ENCODE results near the gene XDH. TPM values are rescaled to one million over a fixed set of nuclear protein-coding genes. Genes with fewer than 3 reads are reported as not detected.
A peak's percentile ranks its signal among the peaks of the same experiment; 100 is the strongest.

Gene XDH
- total RNA-seq, 1 experiment from 2014 or later, result 47.5 TPM

DNA sequence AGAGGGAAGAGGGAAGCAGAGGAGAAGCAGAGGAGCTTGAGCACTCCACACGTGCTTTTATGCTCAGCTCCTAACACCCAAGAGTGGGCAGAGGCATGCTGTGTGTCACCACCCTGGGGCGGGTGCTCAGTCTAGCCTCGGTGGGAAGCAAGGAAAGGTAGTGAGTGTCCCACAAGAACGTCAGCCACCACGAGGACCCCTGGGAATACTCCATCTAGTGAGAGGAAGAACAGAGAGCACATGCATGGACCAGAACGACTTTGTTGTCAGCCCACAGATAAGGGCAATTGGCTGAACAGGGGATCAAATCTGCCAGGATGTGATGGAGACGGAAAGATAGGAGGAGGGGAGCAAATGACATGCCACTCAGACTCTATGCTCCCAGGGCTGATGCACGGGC lies 83.4 kb downstream of the XDH start:
- Mint-ChIP-seq H3K4me1 (ENCODE audit: insufficient read depth, unreplicated experiment) (peaks cover 20% of the 10 kb centered on the region), H3K9me3 (ENCODE audit: unreplicated experiment) (no peaks in the 10 kb centered on the region), H3K36me3 (ENCODE audit: insufficient read depth, unreplicated experiment) (no peaks in the 10 kb centered on the region), H3K27me3 (ENCODE audit: insufficient read depth, unreplicated experiment) (no peaks in the 10 kb centered on the region), H3K27ac (ENCODE audit: low read depth, unreplicated experiment) (no peak overlapping the region), H3K4me3 (ENCODE audit: unreplicated experiment) (no peak overlapping the region)
- TF ChIP-seq, protein P1, sequence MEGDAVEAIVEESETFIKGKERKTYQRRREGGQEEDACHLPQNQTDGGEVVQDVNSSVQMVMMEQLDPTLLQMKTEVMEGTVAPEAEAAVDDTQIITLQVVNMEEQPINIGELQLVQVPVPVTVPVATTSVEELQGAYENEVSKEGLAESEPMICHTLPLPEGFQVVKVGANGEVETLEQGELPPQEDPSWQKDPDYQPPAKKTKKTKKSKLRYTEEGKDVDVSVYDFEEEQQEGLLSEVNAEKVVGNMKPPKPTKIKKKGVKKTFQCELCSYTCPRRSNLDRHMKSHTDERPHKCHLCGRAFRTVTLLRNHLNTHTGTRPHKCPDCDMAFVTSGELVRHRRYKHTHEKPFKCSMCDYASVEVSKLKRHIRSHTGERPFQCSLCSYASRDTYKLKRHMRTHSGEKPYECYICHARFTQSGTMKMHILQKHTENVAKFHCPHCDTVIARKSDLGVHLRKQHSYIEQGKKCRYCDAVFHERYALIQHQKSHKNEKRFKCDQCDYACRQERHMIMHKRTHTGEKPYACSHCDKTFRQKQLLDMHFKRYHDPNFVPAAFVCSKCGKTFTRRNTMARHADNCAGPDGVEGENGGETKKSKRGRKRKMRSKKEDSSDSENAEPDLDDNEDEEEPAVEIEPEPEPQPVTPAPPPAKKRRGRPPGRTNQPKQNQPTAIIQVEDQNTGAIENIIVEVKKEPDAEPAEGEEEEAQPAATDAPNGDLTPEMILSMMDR (IDR thresholded peaks at IDR 0.05; ENCODE audit: unreplicated experiment), result no peak
- DNase-seq (ENCODE audit: unreplicated experiment), result no peak
- BruUV-seq (replicated peaks), result no TSS peak
- intact Hi-C loops (cut with micrococcal nuclease), result loop anchor here (5.0 to 10.0 kb wide), 3 partner anchors 99 to 1166 kb away; partner anchors contain the start of gene EHD3
- ChIA-PET CTCF (interaction anchor here (0.6 to 8.3 kb wide), 7 partner anchors 9 to 618 kb away, joined by 3 to 139 read pairs (median 3); no protein-coding TSS in a partner anchor), POLR2A (no interaction called here)

DNA sequence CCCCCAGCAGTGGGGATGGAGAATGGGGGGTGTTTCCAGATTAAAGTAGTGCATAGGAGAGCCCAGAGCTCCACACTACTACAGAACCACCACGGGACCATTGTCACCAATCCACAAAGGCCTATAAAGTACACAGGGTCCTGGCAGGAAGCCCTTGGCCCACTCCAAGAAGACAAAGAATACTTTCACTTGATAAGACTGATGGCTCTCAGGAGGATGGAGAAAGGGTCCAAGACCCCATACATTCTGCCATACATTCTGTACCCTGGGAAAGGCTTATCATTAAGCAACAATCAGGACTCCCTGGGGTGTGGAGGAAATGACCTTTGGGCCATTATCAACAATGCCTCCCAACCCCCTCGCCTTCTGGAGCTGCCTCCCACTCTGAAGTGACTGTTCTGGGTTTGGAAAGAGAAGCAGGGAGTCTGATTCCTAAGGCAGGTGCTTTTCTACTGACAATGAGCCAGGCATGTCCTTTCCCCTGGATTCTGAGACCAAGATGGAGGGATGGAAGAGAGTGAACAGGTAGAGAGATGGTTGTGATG lies 85.4 kb downstream of the XDH start:
- DNase-seq (ENCODE audit: unreplicated experiment), result no peak
- CTCF ChIA-PET, result interaction anchor here (0.6 to 8.3 kb wide), 6 partner anchors 76 to 1407 kb away, joined by 3 to 139 read pairs (median 3); no protein-coding TSS in a partner anchor
- POLR2A ChIA-PET, result no interaction called here
- peaks cover 16% of the 10 kb centered on the region for H3K4me1 Mint-ChIP-seq (ENCODE audit: insufficient read depth, unreplicated experiment)
- H3K27ac Mint-ChIP-seq (ENCODE audit: low read depth, unreplicated experiment), result no peak overlapping the region
- no peak overlapping the region for H3K4me3 Mint-ChIP-seq (ENCODE audit: unreplicated experiment)
- intact Hi-C loops (cut with micrococcal nuclease), result no loop called here
- BruUV-seq (replicated peaks), result no TSS peak
- H3K36me3 Mint-ChIP-seq (ENCODE audit: insufficient read depth, unreplicated experiment), result no peaks in the 10 kb centered on the region
- no peaks in the 10 kb centered on the region for H3K9me3 Mint-ChIP-seq (ENCODE audit: unreplicated experiment)
- TF ChIP-seq, protein P1 (IDR thresholded peaks at IDR 0.05; ENCODE audit: unreplicated experiment), result no peak
- no peaks in the 10 kb centered on the region for H3K27me3 Mint-ChIP-seq (ENCODE audit: insufficient read depth, unreplicated experiment)

DNA sequence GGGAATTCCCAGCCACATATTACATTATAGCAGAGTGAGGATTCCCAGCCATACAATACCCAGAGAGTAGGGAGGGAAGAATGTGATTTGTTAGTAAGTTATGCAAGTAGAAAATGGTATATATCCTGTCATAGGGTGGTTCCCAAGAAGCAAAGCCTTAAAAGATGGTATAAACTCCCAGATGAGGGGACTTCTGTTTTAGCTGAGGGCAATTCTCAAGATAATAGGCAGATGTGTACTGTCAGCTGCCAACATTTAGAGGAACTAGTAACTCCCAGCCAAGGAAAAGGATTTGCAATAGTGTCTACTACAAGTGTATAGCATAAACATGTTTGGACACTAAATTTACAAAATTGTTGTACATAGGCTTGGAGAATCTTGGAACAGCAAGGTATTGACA lies 86.5 kb downstream of the XDH start:
- TF ChIP-seq, protein P1 (IDR thresholded peaks at IDR 0.05; ENCODE audit: unreplicated experiment), result no peak
- no peak for DNase-seq (ENCODE audit: unreplicated experiment)
- CTCF ChIA-PET, result interaction anchor here (1.0 to 8.3 kb wide), 3 partner anchors 86 to 615 kb away, joined by 4 to 139 read pairs (median 4); no protein-coding TSS in a partner anchor
- H3K9me3 Mint-ChIP-seq (ENCODE audit: unreplicated experiment), result no peaks in the 10 kb centered on the region
- no peaks in the 10 kb centered on the region for H3K36me3 Mint-ChIP-seq (ENCODE audit: insufficient read depth, unreplicated experiment)
- no peaks in the 10 kb centered on the region for H3K27me3 Mint-ChIP-seq (ENCODE audit: insufficient read depth, unreplicated experiment)
- peaks cover 24% of the 10 kb centered on the region for H3K4me1 Mint-ChIP-seq (ENCODE audit: insufficient read depth, unreplicated experiment)
- no TSS peak for BruUV-seq (replicated peaks)
- intact Hi-C loops (cut with micrococcal nuclease), result no loop called here
- no peak overlapping the region for H3K4me3 Mint-ChIP-seq (ENCODE audit: unreplicated experiment)
- POLR2A ChIA-PET, result no interaction called here
- no peak overlapping the region for H3K27ac Mint-ChIP-seq (ENCODE audit: low read depth, unreplicated experiment)

DNA sequence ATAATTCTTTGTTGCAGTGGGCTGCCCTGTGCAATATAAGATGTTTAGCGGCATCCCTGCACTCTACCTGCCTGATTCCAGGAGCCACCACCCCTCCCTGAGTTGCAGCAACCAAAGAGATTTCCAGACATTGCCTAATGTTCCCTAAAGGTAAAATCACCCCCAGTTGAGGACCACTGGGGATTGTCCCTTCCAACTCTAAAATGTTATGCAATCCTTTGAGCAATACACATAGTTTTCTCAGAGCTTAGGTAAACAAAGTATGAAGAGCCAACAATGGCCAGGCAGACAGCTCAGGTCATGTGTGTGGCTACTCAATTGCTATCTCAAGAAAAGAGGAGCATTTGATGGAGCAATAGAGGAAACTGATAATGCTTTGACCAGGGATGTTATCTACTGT lies 87.0 kb downstream of the XDH start:
- TF ChIP-seq, protein P1 (IDR thresholded peaks at IDR 0.05; ENCODE audit: unreplicated experiment), result no peak
- POLR2A ChIA-PET, result no interaction called here
- H3K27ac Mint-ChIP-seq (ENCODE audit: low read depth, unreplicated experiment), result no peak overlapping the region
- intact Hi-C loops (cut with micrococcal nuclease), result no loop called here
- H3K36me3 Mint-ChIP-seq (ENCODE audit: insufficient read depth, unreplicated experiment), result no peaks in the 10 kb centered on the region
- CTCF ChIA-PET, result interaction anchor here (1.3 to 8.3 kb wide), 2 partner anchors 187 to 615 kb away, joined by 4 to 139 read pairs; no protein-coding TSS in a partner anchor
- no peaks in the 10 kb centered on the region for H3K9me3 Mint-ChIP-seq (ENCODE audit: unreplicated experiment)
- peak; percentile 13 for DNase-seq (ENCODE audit: unreplicated experiment)
- no peaks in the 10 kb centered on the region for H3K27me3 Mint-ChIP-seq (ENCODE audit: insufficient read depth, unreplicated experiment)
- BruUV-seq (replicated peaks), result no TSS peak
- peaks cover 26% of the 10 kb centered on the region for H3K4me1 Mint-ChIP-seq (ENCODE audit: insufficient read depth, unreplicated experiment)
- no peak overlapping the region for H3K4me3 Mint-ChIP-seq (ENCODE audit: unreplicated experiment)

Data from MCF 10A (cell line).